GM12878 (cell line): ENCODE measurements around the gene SUSD1. TPM values are rescaled to one million over a fixed set of nuclear protein-coding genes. Genes with fewer than 3 reads are reported as not detected.

ENCODE experiments used
- ATAC-seq: fragments of 200-7000 bp; cut with Tn5 transposase; 3 replicates; pipeline ENCODE4 v1.9.1; 2020; ENCODE audit warnings: mild to moderate bottlenecking, moderate library complexity
- BruUV-seq: library from RNA; stranded (reverse); fragments of 400-500 nt; replicated peaks from 2 replicates; lab custom pipeline; 2021; lab: Mats Ljungman, UMichigan
- CTCF ChIA-PET: fragments of 300-600 bp; sonication (Branson Sonifier 250); formaldehyde crosslinking; extraction: SDS; loops from one replicate; lab custom pipeline; 2021; ENCODE audit warnings: inconsistent platforms; lab: Yijun Ruan, JAX
- POLR2A ChIA-PET: fragments of 350-600 bp; formaldehyde crosslinking; extraction: SDS; loops from one replicate; lab custom pipeline; 2021; ENCODE audit warnings: inconsistent platforms; lab: Charles Lee
- RAD21 ChIA-PET: fragments of 300-600 bp; sonication (Branson Sonifier 250); formaldehyde crosslinking; loops from one replicate; lab custom pipeline; 2023; ENCODE audit warnings: antibody characterized with exemption; ENCODE audit not compliant: unreplicated experiment; lab: Charles Lee
- SMC1A ChIA-PET: fragments of 300-600 bp; sonication (Branson Sonifier 250); formaldehyde crosslinking; loops from one replicate; lab custom pipeline; 2023; ENCODE audit not compliant: unreplicated experiment, uncharacterized antibody; lab: Charles Lee
- DNase-seq: peaks from one replicate; pipeline ENCODE4 v3.0.0-alpha.2; 2011; ENCODE audit warnings: low read depth, low spot score
- FAIRE-seq: peaks from 3 replicates; lab custom pipeline; 2011; peaks lifted over from hg19 to GRCh38; lab: Jason Lieb, UNC
- H2AFZ ChIP-seq: 2 replicates; pipeline ENCODE4 v1.6.0; 2011; ENCODE audit warnings: low read depth, low read length, control low read depth; ENCODE audit not compliant: control insufficient read depth
- H3K27ac ChIP-seq: 2 replicates; pipeline ENCODE4 v1.5.1; 2011; ENCODE audit warnings: control low read depth; ENCODE audit not compliant: control insufficient read depth, insufficient read depth
- H3K27me3 ChIP-seq, 2 experiments: replicated peaks in 1 of 2; 2 replicates each; pipeline versions ENCODE4 v1.6.0 to v1.6.1; 2011; ENCODE audit warnings: low read length in 1 of 2; ENCODE audit not compliant: control insufficient read depth in 2 of 2, insufficient read depth in 2 of 2
- H3K36me3 ChIP-seq, 2 experiments: 2 replicates each; pipeline ENCODE4 v1.5.1; 2011; ENCODE audit warnings: low read length in 1 of 2; ENCODE audit not compliant: control insufficient read depth in 2 of 2, insufficient read depth in 2 of 2
- H3K4me1 ChIP-seq: 2 replicates; pipeline ENCODE4 v1.6.1; 2011; ENCODE audit warnings: mild to moderate bottlenecking, low read length, moderate library complexity, mixed read lengths; ENCODE audit not compliant: control insufficient read depth, insufficient read depth
- H3K4me2 ChIP-seq: 2 replicates; pipeline ENCODE4 v1.6.0; 2011; ENCODE audit warnings: control low read depth; ENCODE audit not compliant: control insufficient read depth, insufficient read depth
- H3K4me3 ChIP-seq: fragments of 200-600 bp; sonication (generic); 2 replicates; pipeline ENCODE4 v1.5.1; 2016
- H3K79me2 ChIP-seq: 2 replicates; pipeline ENCODE4 v1.6.0; 2011; ENCODE audit warnings: low read length; ENCODE audit not compliant: control insufficient read depth, insufficient read depth
- H3K9ac ChIP-seq: 2 replicates; pipeline ENCODE4 v1.8.0; 2011; ENCODE audit warnings: low read length, control low read depth, mixed read lengths; ENCODE audit not compliant: control insufficient read depth, insufficient read depth
- H3K9me3 ChIP-seq: replicated peaks from 3 replicates; pipeline ENCODE4 v1.5.1; 2011; ENCODE audit warnings: mild to moderate bottlenecking, low read length; ENCODE audit not compliant: control insufficient read depth, insufficient read depth
- H4K20me1 ChIP-seq: 2 replicates; pipeline ENCODE4 v1.6.0; 2011; ENCODE audit not compliant: control insufficient read depth, insufficient read depth
- ATF7 ChIP-seq: fragments of 450-650 bp; IDR thresholded peaks from 2 replicates; pipeline ENCODE4 v1.6.1; 2016; ENCODE audit warnings: low read depth, mild to moderate bottlenecking
- IRF4 ChIP-seq: IDR thresholded peaks from 2 replicates; pipeline ENCODE4 v1.6.1; 2011; ENCODE audit warnings: low read depth, low read length
- JUNB ChIP-seq: IDR thresholded peaks from 2 replicates; pipeline ENCODE4 v1.6.1; 2016; ENCODE audit warnings: antibody characterized with exemption, mild to moderate bottlenecking
- MLLT1 ChIP-seq: fragments of 450-650 bp; IDR thresholded peaks from 2 replicates; pipeline ENCODE4 v1.6.1; 2016; ENCODE audit warnings: mild to moderate bottlenecking
- NR2C1 ChIP-seq: fragments of 450-650 bp; IDR thresholded peaks from 2 replicates; pipeline ENCODE4 v1.6.1; 2017; ENCODE audit warnings: antibody characterized with exemption, mild to moderate bottlenecking, moderate library complexity
- POLR2AphosphoS2 ChIP-seq: IDR thresholded peaks from 2 replicates; pipeline ENCODE4 v1.6.1; 2011; ENCODE audit warnings: low read depth, mild to moderate bottlenecking, low read length, improper control_type of control experiment, moderate library complexity
- POLR2AphosphoS5 ChIP-seq: IDR thresholded peaks from 2 replicates; pipeline ENCODE4 v1.6.1; 2011; ENCODE audit warnings: mild to moderate bottlenecking, low read length, inconsistent platforms
- POU2F2 ChIP-seq: IDR thresholded peaks from 3 replicates; pipeline ENCODE4 v1.6.1; 2011; ENCODE audit warnings: low read depth, mild to moderate bottlenecking, low read length, borderline replicate concordance
- SRF ChIP-seq, 2 experiments: IDR thresholded peaks; 2 replicates each; pipeline ENCODE4 v1.6.1; 2011; ENCODE audit warnings: low read depth in 2 of 2, low read length in 2 of 2, mild to moderate bottlenecking in 1 of 2, moderate library complexity in 1 of 2
- ZBED1 ChIP-seq: IDR thresholded peaks from 2 replicates; pipeline ENCODE4 v1.6.1; 2016; ENCODE audit warnings: borderline replicate concordance
- ZBTB40 ChIP-seq: fragments of 450-650 bp; IDR thresholded peaks from 2 replicates; pipeline ENCODE4 v1.6.1; 2016; ENCODE audit warnings: mild to moderate bottlenecking, moderate library complexity, borderline replicate concordance
- ZNF24 ChIP-seq: fragments of 450-650 bp; IDR thresholded peaks from 2 replicates; pipeline ENCODE4 v1.6.1; 2017; ENCODE audit warnings: antibody characterized with exemption, mild to moderate bottlenecking
- in situ Hi-C: fragments of 300-500 bp; cut with MboI; formaldehyde crosslinking; loops from 9 replicates; pipeline ENCODE4 v1.14.3; 2018; ENCODE audit warnings: mixed read lengths
- intact Hi-C: fragments of 100-400 bp; cut with micrococcal nuclease; formaldehyde crosslinking; loops from one replicate; pipeline ENCODE4 v1.14.2; 2022; ENCODE audit not compliant: unreplicated experiment
- polyA plus RNA-seq, 11 experiments: library from polyadenylated mRNA; depleted of rRNA in 4 of 11; unstranded in 6 of 11; stranded (reverse) in 5 of 11; fragments of >200 nt; fragmentation: Nextera tagmentation in 4 of 11; fragmentation: Illumina TruSeq in 1 of 11; extraction: Ambion mirVana in 4 of 11; extraction: Trizol in 1 of 11; gene quantifications; 1 replicate in 1 of 11; 2 replicates in 10 of 11; pipeline versions ENCODE4 v1.2.1 to v1.2.3, GENCODE V29; 2011 to 2016; ENCODE audit warnings: inconsistent platforms in 2 of 11, missing spikeins in 2 of 11, low read depth in 1 of 11
- total RNA-seq, 4 experiments: library from RNA; depleted of rRNA in 3 of 4; stranded (reverse); fragments of >200 nt in 3 of 4; fragmentation: Illumina TruSeq in 1 of 4; extraction: Trizol in 1 of 4; gene quantifications; 2 replicates each; pipeline versions ENCODE4 v1.2.1 to v1.2.3, GENCODE V29; 2013 to 2021

The SUSD1 gene
- total and polyA plus RNA-seq, 10 of the 15 experiments (the other 5 are each of a cell fraction or from before 2014, with no cell fraction given): 6.7 to 20.8 (median 13.2) TPM

DNA sequence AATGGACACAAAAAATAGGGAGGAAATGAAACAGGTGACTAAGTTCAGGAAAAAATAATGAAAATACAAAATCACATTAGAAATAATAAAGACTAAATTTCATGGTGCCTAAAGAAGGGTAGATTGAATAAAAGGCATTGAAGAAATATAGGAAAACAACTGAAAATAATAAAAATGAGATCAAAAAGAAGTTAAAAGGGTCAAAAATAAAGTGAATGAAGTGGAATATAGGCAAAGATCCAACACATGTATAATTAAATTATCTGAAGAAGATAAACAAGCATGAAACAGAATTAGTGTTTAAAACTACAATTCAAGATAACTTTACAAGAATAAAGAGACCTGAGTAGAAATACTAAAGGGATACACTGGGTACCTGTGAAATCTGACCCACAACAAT is 87.6 kb downstream of the SUSD1 start:
- in situ Hi-C loops (loop anchor here (5.0 kb wide), 1 partner anchor 275 kb away; no protein-coding TSS in a partner anchor), intact Hi-C loops (loop anchor here (5.0 to 10.0 kb wide), 2 partner anchors 707 to 735 kb away; no protein-coding TSS in a partner anchor)
- no peak for ATAC-seq
- RAD21 ChIA-PET: interaction anchor here (0.6 to 2.1 kb wide), 7 partner anchors 8 to 370 kb away, joined by 3 to 10 read pairs (median 4); no protein-coding TSS in a partner anchor
- H4K20me1 ChIP-seq: no peaks in the 10 kb centered on the region
- BruUV-seq: no TSS peak
- no peaks in the 10 kb centered on the region; the same call in 1 of the 2 replicates for H3K4me1 ChIP-seq
- no peaks in the 10 kb centered on the region for H3K27me3 ChIP-seq
- no peaks in the 10 kb centered on the region for H3K36me3 ChIP-seq
- SMC1A ChIA-PET: interaction anchor here (0.7 to 6.1 kb wide), 8 partner anchors 10 to 581 kb away, joined by 3 to 56 read pairs (median 4); no protein-coding TSS in a partner anchor
- no peak for FAIRE-seq
- no peak overlapping the region for H3K4me2 ChIP-seq
- TF ChIP-seq POLR2AphosphoS5 (no peak), SRF (IDR thresholded peaks at IDR 0.05; ENCODE audit: low read depth in 2 of 2, low read length in 2 of 2) (no peak), ATF7 (no peak), JUNB (no peak), ZNF24 (no peak), MLLT1 (no peak), ZBED1 (no peak), NR2C1 (no peak), POLR2AphosphoS2 (no peak), ZBTB40 (no peak), IRF4 (no peak), POU2F2 (no peak)
- no peak overlapping the region for H3K27ac ChIP-seq
- POLR2A ChIA-PET: interaction anchor here (1.1 to 1.2 kb wide), 3 partner anchors 10 to 292 kb away, joined by 3 to 4 read pairs (median 3); partner anchors contain the start of genes HSDL2 and UGCG
- no peaks in the 10 kb centered on the region for H3K79me2 ChIP-seq
- no peak overlapping the region for H2AFZ ChIP-seq
- CTCF ChIA-PET: interaction anchor here (0.6 to 18.1 kb wide), 20 partner anchors 9 to 732 kb away, joined by 3 to 292 read pairs (median 4); no protein-coding TSS in a partner anchor
- H3K9ac ChIP-seq: no peak overlapping the region
- no peak overlapping the region for H3K4me3 ChIP-seq
- no peak for DNase-seq
- no peaks in the 10 kb centered on the region for H3K9me3 ChIP-seq
